Mammary epithelial cell (primary cell): ENCODE data around the gene KIAA1614.

Source experiments
- CTCF ChIP-seq, 2 donors: IDR thresholded peaks in 1 of 2; conservative IDR thresholded peaks in 1 of 2; 2 replicates each; pipeline ENCODE4 v1.5.1; 2011 to 2012; ENCODE audit warnings: inconsistent platforms in 2 of 2, low read length in 2 of 2, mild to moderate bottlenecking in 2 of 2, control low read depth in 1 of 2, low read depth in 1 of 2; ENCODE audit not compliant: insufficient read depth in 1 of 2; ENCODE audit errors: extremely low read depth in 1 of 2
- EZH2 ChIP-seq: IDR thresholded peaks from 2 replicates; pipeline ENCODE4 v1.6.1; 2012; ENCODE audit warnings: low read length, inconsistent platforms, borderline replicate concordance

- no peak for TF ChIP-seq CTCF (conservative IDR thresholded peaks at IDR 0.05 in 1 of 2, IDR thresholded peaks at IDR 0.05 in 1 of 2; ENCODE audit: extremely low read depth in 1 of 2, insufficient read depth in 1 of 2, low read depth in 1 of 2, low read length in 2 of 2)
- no peak for TF ChIP-seq EZH2
Measured at GRCh38 chr1:180919183-180919700, 6.5 kb downstream of the KIAA1614 start.
